K562 (cell line): ENCODE measurements around the gene BSN. TPM values are rescaled to one million over a fixed set of nuclear protein-coding genes. Genes with fewer than 3 reads are reported as not detected.

Experiments
- CREBBP ChIP-seq: IDR thresholded peaks from one replicate; pipeline ENCODE4 v1.6.1; 2012; ENCODE audit warnings: low read depth, mild to moderate bottlenecking, control low read depth, inconsistent platforms, low read length
- GTF2E2 ChIP-seq: fragments of 200-800 bp; sonication (Bioruptor generic); IDR thresholded peaks from 2 replicates; pipeline ENCODE4 v1.6.1; 2016; ENCODE audit warnings: missing genetic modification characterization, missing compliant biosample characterization
- MTA2 ChIP-seq: fragments of 450-650 bp; IDR thresholded peaks from 2 replicates; pipeline ENCODE4 v1.6.1; 2016; ENCODE audit warnings: low read depth
- NFIX ChIP-seq: fragments of 250-450 bp; sonication (Bioruptor Pico); IDR thresholded peaks from 2 replicates; pipeline ENCODE4 v1.4.0; 2020; ENCODE audit warnings: low read depth, mild to moderate bottlenecking, moderate library complexity
- NR4A1 ChIP-seq, 2 experiments: fragments of 250-450 bp in 1 of 2; fragments of 450-650 bp in 1 of 2; sonication (Bioruptor Pico) in 1 of 2; IDR thresholded peaks; 2 replicates each; pipeline versions ENCODE4 v1.4.0 to v1.6.1; 2016 to 2020; ENCODE audit warnings: mild to moderate bottlenecking in 2 of 2, missing compliant biosample characterization in 1 of 2, missing genetic modification characterization in 1 of 2, moderate library complexity in 1 of 2
- RUNX1 ChIP-seq: sonication (generic); IDR thresholded peaks from 2 replicates; pipeline ENCODE4 v1.6.1; 2016; ENCODE audit warnings: antibody characterized with exemption, low read depth
- SAFB ChIP-seq: fragments of 200-400 bp; formaldehyde crosslinking; IDR thresholded peaks from 2 replicates; pipeline ENCODE4 v1.6.1; 2017; ENCODE audit warnings: low read depth, low read length, borderline replicate concordance
- SIN3A ChIP-seq, 2 experiments: fragments of 150-350 bp in 1 of 2; IDR thresholded peaks; 2 replicates each; pipeline ENCODE4 v1.6.1; 2011 to 2016; ENCODE audit warnings: borderline replicate concordance in 2 of 2, low read depth in 2 of 2, low read length in 2 of 2, mild to moderate bottlenecking in 2 of 2, moderate library complexity in 2 of 2; ENCODE audit not compliant: control insufficient read depth in 1 of 2
- ZNF583 ChIP-seq: fragments of 250-450 bp; sonication (Bioruptor Pico); IDR thresholded peaks from 2 replicates; pipeline ENCODE4 v1.4.0; 2020
- ZSCAN32 ChIP-seq: fragments of 450-650 bp; formaldehyde crosslinking; IDR thresholded peaks from 2 replicates; pipeline ENCODE4 v1.4.0; 2020; ENCODE audit warnings: mild to moderate bottlenecking, moderate library complexity
- polyA plus RNA-seq, 8 experiments: library from polyadenylated mRNA; depleted of rRNA in 4 of 8; stranded (reverse) in 5 of 8; unstranded in 3 of 8; fragments of >200 nt; fragmentation: Nextera tagmentation in 2 of 8; fragmentation: Illumina TruSeq in 1 of 8; extraction: Ambion mirVana in 2 of 8; extraction: Trizol in 1 of 8; gene quantifications; 2 replicates each; pipeline versions ENCODE4 v1.2.1 to v1.2.3, GENCODE V29; 2011 to 2014; ENCODE audit warnings: inconsistent platforms in 1 of 8, missing spikeins in 1 of 8
- total RNA-seq, 7 experiments: library from RNA; depleted of rRNA in 6 of 7; stranded (reverse); fragments of >200 nt in 6 of 7; fragmentation: Illumina TruSeq in 2 of 7; extraction: Trizol in 2 of 7; gene quantifications; 2 replicates each; pipeline versions ENCODE4 v1.2.1 to v1.2.3, GENCODE V29; 2011 to 2021; ENCODE audit warnings: low replicate concordance in 1 of 7
- TF ChIP-seq, protein P1 (sequence below): fragments of 250-450 bp; sonication (Bioruptor Pico); IDR thresholded peaks from 2 replicates; pipeline ENCODE4 v1.5.0; 2021; ENCODE audit warnings: mild to moderate bottlenecking, borderline replicate concordance
- TF ChIP-seq, protein P2 (sequence below): IDR thresholded peaks from 2 replicates; pipeline ENCODE4 v1.6.1; 2012; ENCODE audit warnings: low read depth, low read length, improper control_type of control experiment, borderline replicate concordance

BSN gene
- total and polyA plus RNA-seq, 9 of the 15 experiments (the other 6 are each of a cell fraction or from before 2014, with no cell fraction given) = 0.03 to 1.5 (median 0.29) TPM

- TF ChIP-seq, protein P1, sequence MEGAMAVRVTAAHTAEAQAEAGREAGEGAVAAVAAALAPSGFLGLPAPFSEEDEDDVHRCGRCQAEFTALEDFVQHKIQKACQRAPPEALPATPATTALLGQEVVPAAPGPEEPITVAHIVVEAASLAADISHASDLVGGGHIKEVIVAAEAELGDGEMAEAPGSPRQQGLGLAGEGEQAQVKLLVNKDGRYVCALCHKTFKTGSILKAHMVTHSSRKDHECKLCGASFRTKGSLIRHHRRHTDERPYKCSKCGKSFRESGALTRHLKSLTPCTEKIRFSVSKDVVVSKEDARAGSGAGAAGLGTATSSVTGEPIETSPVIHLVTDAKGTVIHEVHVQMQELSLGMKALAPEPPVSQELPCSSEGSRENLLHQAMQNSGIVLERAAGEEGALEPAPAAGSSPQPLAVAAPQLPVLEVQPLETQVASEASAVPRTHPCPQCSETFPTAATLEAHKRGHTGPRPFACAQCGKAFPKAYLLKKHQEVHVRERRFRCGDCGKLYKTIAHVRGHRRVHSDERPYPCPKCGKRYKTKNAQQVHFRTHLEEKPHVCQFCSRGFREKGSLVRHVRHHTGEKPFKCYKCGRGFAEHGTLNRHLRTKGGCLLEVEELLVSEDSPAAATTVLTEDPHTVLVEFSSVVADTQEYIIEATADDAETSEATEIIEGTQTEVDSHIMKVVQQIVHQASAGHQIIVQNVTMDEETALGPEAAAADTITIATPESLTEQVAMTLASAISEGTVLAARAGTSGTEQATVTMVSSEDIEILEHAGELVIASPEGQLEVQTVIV (CRISPR knock-in tag) = no peak
- TF ChIP-seq GTF2E2 (tag) (no peak), SIN3A (IDR thresholded peaks at IDR 0.05; ENCODE audit: borderline replicate concordance in 2 of 2, control insufficient read depth in 1 of 2, low read depth in 2 of 2, low read length in 2 of 2) (no peak), RUNX1 (no peak), MTA2 (no peak), NR4A1 (CRISPR knock-in tag; IDR thresholded peaks at IDR 0.05) (no peak), NR4A1 (tag; IDR thresholded peaks at IDR 0.05) (no peak), ZNF583 (CRISPR knock-in tag) (no peak), ZSCAN32 (no peak), SAFB (no peak), NFIX (CRISPR knock-in tag) (no peak), CREBBP (no peak)
- TF ChIP-seq, protein P2, sequence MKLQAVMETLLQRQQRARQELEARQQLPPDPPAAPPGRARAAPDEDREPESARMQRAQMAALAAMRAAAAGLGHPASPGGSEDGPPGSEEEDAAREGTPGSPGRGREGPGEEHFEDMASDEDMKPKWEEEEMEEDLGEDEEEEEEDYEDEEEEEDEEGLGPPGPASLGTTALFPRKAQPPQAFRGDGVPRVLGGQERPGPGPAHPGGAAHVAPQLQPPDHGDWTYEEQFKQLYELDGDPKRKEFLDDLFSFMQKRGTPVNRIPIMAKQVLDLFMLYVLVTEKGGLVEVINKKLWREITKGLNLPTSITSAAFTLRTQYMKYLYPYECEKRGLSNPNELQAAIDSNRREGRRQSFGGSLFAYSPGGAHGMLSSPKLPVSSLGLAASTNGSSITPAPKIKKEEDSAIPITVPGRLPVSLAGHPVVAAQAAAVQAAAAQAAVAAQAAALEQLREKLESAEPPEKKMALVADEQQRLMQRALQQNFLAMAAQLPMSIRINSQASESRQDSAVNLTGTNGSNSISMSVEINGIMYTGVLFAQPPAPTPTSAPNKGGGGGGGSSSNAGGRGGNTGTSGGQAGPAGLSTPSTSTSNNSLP = no peak
Observed at GRCh38 chr3:49607105-49607591, 52.9 kb downstream of the BSN start (continued).
